Neutrophil (primary cell): ENCODE measurements around the gene LONP1.

ENCODE experiments used
- H3K27ac ChIP-seq: fragments of 200-600 bp; sonication (generic); 2 replicates; pipeline ENCODE4 v1.5.1; 2016; ENCODE audit warnings: mild to moderate bottlenecking, moderate library complexity
- H3K27me3 ChIP-seq: fragments of 200-600 bp; sonication (generic); 2 replicates; pipeline ENCODE4 v1.6.0; 2016; ENCODE audit warnings: mild to moderate bottlenecking
- H3K36me3 ChIP-seq: fragments of 200-600 bp; sonication (generic); 2 replicates; pipeline ENCODE4 v1.5.1; 2017
- H3K4me1 ChIP-seq, 2 experiments: fragments of 200-600 bp in 1 of 2; sonication (generic) in 1 of 2; 1 replicate in 1 of 2; 2 replicates in 1 of 2; pipeline versions ENCODE4 v1.5.1 to v1.6.1; 2013 to 2016; ENCODE audit warnings: low read depth in 1 of 2, low read length in 1 of 2, mild to moderate bottlenecking in 1 of 2, moderate library complexity in 1 of 2; ENCODE audit not compliant: control insufficient read depth in 1 of 2, insufficient read depth in 1 of 2
- H3K4me3 ChIP-seq, 2 experiments: fragments of 200-600 bp in 1 of 2; sonication (generic) in 1 of 2; 1 replicate in 1 of 2; 2 replicates in 1 of 2; pipeline ENCODE4 v1.5.1; 2013 to 2016; ENCODE audit warnings: low read depth in 1 of 2, low read length in 1 of 2, mild to moderate bottlenecking in 1 of 2, moderate library complexity in 1 of 2
- H3K9me3 ChIP-seq: fragments of 200-600 bp; sonication (generic); 2 replicates; pipeline ENCODE4 v1.5.1; 2016
- CTCF ChIP-seq: fragments of 200-600 bp; sonication (generic); IDR thresholded peaks from 2 replicates; pipeline ENCODE4 v1.5.1; 2016; ENCODE audit warnings: antibody characterized with exemption

LONP1 gene

GRCh38 chr19:5698635-5699422 lies 21.1 kb downstream of the LONP1 start:
- Histone ChIP-seq H3K4me1 (no peaks in the 10 kb centered on the region), H3K4me3 (no peak overlapping the region), H3K27ac (no peak overlapping the region), H3K9me3 (no peaks in the 10 kb centered on the region), H3K27me3 (no peaks in the 10 kb centered on the region), H3K36me3 (peaks cover 74% of the 10 kb centered on the region)
- TF ChIP-seq CTCF = no peak

- Histone ChIP-seq H3K36me3 (peaks cover 74% of the 10 kb centered on the region), H3K27me3 (no peaks in the 10 kb centered on the region), H3K27ac (no peak overlapping the region), H3K4me1 (no peaks in the 10 kb centered on the region), H3K9me3 (no peaks in the 10 kb centered on the region), H3K4me3 (no peak overlapping the region)
- TF ChIP-seq CTCF = no peak
Measured at GRCh38 chr19:5697890-5698634, 21.9 kb downstream of the LONP1 start.

- Histone ChIP-seq H3K36me3 (peaks cover 81% of the 10 kb centered on the region), H3K27me3 (no peaks in the 10 kb centered on the region), H3K4me3 (no peak overlapping the region), H3K27ac (no peak overlapping the region), H3K4me1 (no peaks in the 10 kb centered on the region), H3K9me3 (no peaks in the 10 kb centered on the region)
- no peak for TF ChIP-seq CTCF
Measured at GRCh38 chr19:5697022-5697889, 22.7 kb downstream of the LONP1 start.

GRCh38 chr19:5696196-5697021 lies 23.5 kb downstream of the LONP1 start:
- no peaks in the 10 kb centered on the region for H3K9me3 ChIP-seq
- TF ChIP-seq CTCF = no peak
- peaks cover 4 to 8% of the 10 kb centered on the region in 2 experiments for H3K4me1 ChIP-seq
- H3K27ac ChIP-seq = no peak overlapping the region
- no peaks in the 10 kb centered on the region for H3K27me3 ChIP-seq
- H3K4me3 ChIP-seq = no peak overlapping the region
- peaks cover 87% of the 10 kb centered on the region for H3K36me3 ChIP-seq
